Heart left ventricle (tissue), 13 donors: ENCODE data around the gene ENO1.

Experiments used
- CTCF ChIP-seq, 12 donors: fragments of 200-600 bp; sonication (generic) in 4 of 12; IDR thresholded peaks; one replicate each; pipeline versions ENCODE4 v1.5.0 to v1.8.0; 2018 to 2022; ENCODE audit warnings: antibody characterized with exemption in 12 of 12, mild to moderate bottlenecking in 5 of 12
- POLR2A ChIP-seq, 2 donors: fragments of 450-650 bp; IDR thresholded peaks; one replicate each; pipeline ENCODE4 v1.6.1; 2017; ENCODE audit warnings: antibody characterized with exemption in 2 of 2, mild to moderate bottlenecking in 2 of 2, moderate library complexity in 2 of 2
- donor health status: ischemic (EF 13 %, LVEDD 7.1; RV severe dilation, severe dysfunction).
- donor health status: DM: no; HTN: yes; CAD: no.
- donor health status: DM: no; HTN: no; CAD: no.
- donor health status: ischemic (EF 25% LVEDD 6.9; RV normal size, moderate dysfunction).
- donor health status: ischemic (EF 25% LVEDD 5.7; RV mildly dilated, moderate dysfunction).
- donor health status: ischemic (EF 35%, LVEDD 5.7; RV mildly dilated, moderate dysfunction).
- donor health status: nonischemic (EF 11% LVEDD 7.7; RV severe dilation, severe dysfunction).
- donor health status: DM: yes; HTN: yes; CAD: no.
- donor health status: PGD.
- donor health status: ischemic (EF 29% LVEDD 5.4; RV normal size, mild dysfunction).
- donor health status: nonischemic (EF 23%, LVEDD 6.1; RV moderate dilation, normal function).

GRCh38 chr1:8910331-8910730 lies 31.8 kb upstream of the ENO1 start:
- TF ChIP-seq POLR2A (IDR thresholded peaks at IDR 0.05) (no peak), CTCF (IDR thresholded peaks at IDR 0.05) (no peak)
